ENCODE data around the gene ARHGEF12.

Gene ARHGEF12, protein sequence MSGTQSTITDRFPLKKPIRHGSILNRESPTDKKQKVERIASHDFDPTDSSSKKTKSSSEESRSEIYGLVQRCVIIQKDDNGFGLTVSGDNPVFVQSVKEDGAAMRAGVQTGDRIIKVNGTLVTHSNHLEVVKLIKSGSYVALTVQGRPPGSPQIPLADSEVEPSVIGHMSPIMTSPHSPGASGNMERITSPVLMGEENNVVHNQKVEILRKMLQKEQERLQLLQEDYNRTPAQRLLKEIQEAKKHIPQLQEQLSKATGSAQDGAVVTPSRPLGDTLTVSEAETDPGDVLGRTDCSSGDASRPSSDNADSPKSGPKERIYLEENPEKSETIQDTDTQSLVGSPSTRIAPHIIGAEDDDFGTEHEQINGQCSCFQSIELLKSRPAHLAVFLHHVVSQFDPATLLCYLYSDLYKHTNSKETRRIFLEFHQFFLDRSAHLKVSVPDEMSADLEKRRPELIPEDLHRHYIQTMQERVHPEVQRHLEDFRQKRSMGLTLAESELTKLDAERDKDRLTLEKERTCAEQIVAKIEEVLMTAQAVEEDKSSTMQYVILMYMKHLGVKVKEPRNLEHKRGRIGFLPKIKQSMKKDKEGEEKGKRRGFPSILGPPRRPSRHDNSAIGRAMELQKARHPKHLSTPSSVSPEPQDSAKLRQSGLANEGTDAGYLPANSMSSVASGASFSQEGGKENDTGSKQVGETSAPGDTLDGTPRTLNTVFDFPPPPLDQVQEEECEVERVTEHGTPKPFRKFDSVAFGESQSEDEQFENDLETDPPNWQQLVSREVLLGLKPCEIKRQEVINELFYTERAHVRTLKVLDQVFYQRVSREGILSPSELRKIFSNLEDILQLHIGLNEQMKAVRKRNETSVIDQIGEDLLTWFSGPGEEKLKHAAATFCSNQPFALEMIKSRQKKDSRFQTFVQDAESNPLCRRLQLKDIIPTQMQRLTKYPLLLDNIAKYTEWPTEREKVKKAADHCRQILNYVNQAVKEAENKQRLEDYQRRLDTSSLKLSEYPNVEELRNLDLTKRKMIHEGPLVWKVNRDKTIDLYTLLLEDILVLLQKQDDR (N-terminal part only)

DNA sequence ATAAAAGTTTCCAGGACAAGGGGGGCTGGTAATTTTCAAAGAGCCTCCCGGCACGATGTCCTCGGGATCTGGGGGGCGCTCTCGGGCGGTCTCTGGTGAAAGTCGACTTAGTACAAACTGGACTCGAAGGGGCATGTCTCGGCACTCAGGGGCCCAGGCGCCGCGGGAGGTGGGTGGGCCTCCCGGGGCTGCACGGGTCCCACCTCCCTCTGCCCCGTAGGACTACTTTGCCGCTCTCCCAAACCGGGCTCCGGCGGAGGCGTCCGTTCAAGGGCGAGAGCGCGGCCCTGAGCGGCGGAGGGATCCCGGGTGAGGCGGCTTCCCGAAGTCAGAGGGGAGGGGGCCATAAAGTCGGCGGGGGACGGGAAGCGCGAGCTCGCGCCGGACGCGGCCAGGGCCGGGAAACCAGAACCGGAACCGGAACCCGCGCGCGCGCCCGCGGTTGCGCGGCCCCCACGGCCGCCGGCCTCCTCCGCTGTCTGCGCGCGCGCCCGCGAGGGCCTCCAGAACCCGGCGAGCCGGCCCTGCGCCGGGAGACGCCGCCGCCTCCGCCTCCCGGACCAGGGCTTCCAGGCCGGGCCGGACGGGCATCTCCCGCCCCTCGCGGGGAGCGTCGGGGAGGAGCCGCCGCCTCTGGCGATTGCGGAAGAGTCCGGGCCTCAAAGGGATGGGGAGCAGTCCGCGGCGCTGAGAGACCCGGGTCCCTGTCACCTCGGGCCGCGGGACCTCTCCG is at the start of gene ARHGEF12:
Gene ARHGEF12, plus strand, starts transcription at position 506 of the 733 bp plus-strand sequence. CDS start 831 bp downstream, outside the sequence.
- peak; percentile 36 for DNase-seq (ENCODE audit: low read depth, low spot score)

DNA sequence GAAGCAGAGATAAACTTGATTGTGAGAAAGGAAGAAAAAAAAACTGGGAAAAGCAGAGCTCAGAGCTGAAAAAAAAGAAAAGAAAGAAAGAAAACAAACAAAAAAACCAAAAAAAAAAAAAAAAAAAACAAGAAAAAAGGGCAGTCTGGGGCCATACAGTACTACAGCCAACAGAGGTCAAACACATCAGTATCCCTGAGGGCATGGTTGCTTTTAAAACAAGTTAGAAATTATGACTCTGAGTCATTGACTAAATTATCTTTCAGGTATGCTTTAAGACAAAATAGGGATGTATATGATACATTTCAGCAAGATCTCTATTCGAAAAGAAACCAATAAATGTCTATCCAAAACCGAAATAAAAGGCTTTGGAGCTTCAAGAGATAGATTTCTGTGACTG is 48.2 kb upstream of the ARHGEF12 start:
- no peak for DNase-seq (ENCODE audit: low read depth, low spot score)

DNA sequence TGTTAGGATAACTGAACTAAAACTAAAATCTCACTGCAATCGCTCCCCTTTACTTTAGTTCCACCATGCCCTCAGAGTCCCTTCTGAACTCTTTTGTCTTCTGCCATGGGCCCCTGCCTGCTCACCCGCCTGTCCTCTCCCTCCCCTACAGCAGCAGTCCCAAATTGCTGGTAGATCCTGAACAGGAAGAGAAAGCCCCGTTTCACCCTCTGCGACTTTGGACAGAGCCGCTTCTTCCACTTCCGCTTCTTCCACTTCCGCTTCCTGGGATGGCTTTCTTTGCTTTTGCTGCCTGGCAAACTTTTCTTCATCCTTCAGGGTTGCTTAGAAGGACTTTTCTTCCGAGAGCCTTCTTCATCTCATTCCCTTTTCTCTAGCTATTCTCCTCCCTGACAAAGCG is 46.8 kb upstream of the ARHGEF12 start:
- DNase-seq (ENCODE audit: low read depth, low spot score) = no peak

DNA sequence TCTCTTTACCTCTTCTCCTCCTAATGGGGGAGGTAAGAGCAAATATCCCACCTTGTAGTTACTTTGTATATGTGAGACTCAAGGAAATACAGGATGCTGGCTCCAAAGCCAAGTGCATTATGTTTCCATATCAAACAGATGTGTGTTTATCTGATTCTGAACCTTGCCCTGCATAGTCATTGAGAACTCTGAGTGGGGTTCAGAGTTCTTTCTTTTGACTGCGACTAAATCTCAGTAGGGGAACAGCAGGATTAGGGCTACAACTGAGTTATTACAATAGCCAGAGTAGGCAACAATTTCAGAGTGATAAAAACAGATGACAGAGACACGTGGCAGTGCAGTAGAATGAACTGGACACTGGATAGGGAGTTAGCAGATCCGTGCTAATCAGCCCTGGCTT is 45.3 kb upstream of the ARHGEF12 start:
- no peak for DNase-seq (ENCODE audit: low read depth, low spot score)

DNA sequence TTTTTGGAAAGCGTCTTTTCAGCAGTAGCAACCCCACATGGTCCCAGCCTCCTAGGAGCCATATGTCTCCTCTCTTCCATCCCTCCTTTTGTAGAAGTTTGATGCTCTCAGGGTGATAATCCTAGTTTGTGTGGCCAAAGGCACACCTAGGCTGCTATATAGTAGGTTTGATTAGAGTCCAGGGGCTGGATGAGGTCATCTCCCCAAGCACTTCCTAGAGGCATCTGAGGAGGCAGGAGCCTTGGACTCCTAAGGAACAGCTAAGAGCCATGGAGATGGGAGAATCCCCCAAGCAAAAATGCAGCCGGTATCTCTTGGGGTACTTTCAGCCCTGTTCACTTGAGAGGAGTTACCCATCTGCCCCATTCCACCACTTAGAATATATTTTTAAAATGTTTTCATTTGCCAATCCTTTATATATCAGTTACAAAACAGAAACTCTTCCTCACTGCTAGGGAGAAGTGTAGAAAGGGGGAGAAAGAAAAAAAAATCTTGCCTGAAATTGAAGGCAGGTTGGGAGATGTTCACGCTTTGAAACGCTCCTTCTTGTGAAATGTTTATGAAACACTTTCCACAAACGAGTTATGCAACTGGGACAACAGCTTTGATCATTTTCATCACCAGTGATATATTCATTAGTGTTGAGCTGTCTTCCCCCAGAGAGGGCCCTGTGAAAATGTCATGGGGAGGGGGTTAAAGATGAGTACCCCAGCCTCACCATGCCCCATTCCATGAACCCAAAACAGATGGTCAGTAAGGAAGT is 43.0 kb upstream of the ARHGEF12 start:
- DNase-seq (ENCODE audit: low read depth, low spot score) = no peak

DNA sequence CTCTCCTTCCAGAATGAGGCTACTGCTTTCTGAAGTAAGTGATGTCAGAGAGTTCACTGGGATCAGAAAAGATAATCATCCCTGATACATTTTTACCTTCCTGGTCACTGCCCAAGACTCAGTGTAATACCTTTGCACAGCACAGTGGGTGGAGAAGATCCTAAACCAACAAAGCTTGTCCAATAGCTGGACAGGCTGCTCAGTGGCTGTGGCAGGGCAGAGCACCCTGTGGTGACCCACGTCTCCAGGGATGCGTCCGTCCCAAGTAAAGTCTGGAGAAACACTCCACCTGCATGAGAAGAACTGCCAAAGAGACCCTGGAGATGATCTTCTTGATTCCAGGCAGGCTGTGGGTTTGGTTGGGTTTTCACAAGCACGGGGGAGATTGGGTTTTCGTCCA is 42.1 kb upstream of the ARHGEF12 start:
- DNase-seq (ENCODE audit: low read depth, low spot score) = no peak

DNA sequence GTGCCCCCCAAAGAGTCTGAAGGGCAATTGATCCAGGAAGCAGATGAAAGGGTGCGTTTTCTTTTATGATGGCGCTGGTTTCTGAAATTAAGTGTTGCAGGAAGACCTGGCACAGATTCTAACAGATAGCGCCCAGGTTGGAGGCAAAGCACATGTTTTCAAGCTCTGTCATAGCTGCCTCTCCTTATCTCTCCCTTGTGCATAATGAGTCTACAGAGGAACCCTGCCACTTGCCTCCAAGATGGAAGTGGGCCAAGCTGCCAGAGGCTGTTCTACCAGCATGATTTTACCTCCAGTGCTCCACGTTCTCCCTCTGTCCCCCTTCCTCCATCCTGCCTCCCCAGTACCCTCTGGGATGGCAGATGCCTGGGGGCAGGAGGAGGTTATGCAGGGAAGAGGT is 41.1 kb upstream of the ARHGEF12 start:
- no peak for DNase-seq (ENCODE audit: low read depth, low spot score)

DNA sequence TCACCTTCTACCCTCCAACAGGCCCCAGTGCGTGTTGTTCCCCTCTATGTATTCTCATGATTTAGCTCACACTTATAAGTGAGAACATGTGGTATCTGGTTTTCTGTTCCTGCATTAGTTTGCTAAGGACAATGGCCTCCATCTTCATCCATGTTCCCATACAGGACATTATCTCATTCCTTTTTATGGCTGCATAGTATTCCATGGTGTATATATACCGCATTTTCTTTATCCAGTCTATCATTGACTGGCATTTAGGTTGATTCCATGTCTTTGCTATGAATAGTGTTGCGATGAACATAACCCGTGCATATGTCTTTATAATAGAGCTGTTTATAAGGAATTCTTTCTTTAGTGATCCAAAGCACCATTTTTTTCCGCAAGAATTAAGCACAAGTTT is 39.7 kb upstream of the ARHGEF12 start:
- no peak for DNase-seq (ENCODE audit: low read depth, low spot score)

DNA sequence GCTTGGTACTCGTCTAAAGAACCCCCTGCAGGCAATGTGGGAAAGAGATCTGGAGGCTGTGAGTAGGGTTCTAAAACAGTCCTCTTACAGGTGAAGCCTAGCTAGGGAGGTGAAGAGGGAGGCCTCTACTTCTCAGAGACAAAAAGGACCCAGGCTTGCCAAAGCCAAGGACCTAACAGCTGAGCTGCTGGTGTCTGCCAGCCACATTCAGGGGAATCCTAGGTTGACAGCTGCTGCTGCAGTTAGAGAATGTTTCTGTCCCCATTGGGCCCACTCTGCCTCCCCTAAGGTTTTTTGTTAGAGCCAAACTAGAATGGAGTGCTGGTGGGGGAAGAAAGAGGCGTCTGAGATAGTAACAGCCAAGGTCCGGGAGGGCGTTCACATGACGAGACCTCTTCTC is 37.8 kb upstream of the ARHGEF12 start:
- DNase-seq (ENCODE audit: low read depth, low spot score) = no peak

DNA sequence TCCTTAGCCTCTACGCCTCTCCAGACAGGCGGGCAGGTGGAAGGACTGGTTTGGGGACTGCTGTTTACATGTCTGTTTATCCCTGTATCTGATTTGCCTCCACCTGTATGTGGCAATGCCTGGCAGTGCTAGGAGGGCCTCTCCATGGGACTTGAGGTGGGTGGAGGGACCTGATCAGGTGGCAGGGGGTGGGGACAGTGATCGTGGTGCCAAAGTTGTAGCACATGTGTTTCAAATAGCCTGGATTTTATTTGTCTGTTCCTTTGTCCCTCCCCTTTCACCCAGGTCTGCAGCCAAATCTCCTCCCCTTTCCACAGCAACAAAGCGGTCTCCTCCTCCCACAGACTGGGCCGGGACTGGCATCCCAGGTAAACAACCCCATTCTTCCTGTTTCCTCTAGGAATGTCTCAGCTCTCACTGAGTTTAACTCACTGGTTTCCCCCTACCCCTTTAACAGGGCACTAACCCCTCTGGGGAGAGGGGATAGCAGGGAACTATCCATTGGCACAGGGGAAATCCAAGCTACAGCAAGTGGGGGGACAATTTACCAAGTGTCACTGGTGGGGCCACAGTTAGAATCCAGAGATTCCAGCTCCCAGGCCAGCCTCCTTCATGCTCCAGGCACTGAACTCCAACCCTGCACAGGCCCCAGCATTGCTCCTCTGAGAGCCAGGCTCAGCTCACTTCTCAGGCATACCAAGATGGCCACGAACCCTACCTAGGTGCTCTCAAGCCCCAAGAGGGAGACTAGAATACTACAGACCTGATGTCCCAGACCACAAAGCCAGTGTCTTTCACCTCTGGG is 34.0 kb upstream of the ARHGEF12 start:
- DNase-seq (ENCODE audit: low read depth, low spot score) = no peak

DNA sequence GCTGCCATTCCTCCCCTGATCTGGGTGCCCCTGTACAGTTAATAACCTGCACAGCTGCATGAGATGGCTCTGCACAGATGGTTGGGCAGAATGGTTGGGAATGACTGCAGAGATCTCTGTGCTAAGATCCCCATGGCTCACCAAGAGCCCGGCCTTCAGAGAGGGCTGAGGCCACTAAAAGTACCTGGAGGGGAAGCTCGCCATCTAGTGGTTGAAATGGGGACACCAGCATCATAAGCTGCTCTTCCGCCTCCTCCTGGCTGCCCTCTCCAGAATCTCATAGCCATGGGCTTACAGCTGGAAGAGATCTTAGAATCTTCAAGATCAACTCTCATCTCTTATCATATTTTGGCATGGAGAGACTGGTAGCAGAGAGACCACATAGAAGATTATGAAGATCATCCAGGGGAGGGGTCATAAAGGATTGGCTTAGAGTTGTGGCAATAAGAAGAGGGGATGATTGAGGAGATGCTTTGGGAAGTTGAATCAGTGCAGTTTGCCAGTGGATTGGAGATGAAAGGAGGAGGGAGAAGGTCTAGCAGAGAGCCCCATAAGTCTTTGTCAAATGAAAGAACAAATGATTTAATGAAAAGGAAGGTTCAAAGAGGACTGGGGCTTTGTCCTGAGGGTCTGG is 33.1 kb upstream of the ARHGEF12 start:
- DNase-seq (ENCODE audit: low read depth, low spot score) = peak; percentile 8

DNA sequence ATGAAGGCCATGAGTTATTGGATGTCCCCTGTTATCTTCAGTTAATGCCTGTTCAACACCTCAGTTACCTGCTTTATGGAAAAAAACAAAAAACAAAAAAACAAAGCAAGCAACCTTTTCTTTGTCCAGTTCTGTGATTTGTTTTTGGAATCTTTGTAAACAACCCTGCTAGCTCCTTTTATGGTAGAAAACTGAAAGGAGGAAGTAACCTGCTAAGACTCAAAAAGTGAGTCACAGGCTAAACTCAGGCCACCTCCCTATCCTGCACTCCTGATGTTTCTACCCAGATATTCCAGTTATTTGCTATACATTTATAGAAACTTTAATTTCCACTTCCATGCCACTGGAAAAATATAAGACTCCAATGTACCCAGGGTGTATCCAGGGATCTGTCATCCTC is 31.7 kb upstream of the ARHGEF12 start:
- no peak for DNase-seq (ENCODE audit: low read depth, low spot score)

DNA sequence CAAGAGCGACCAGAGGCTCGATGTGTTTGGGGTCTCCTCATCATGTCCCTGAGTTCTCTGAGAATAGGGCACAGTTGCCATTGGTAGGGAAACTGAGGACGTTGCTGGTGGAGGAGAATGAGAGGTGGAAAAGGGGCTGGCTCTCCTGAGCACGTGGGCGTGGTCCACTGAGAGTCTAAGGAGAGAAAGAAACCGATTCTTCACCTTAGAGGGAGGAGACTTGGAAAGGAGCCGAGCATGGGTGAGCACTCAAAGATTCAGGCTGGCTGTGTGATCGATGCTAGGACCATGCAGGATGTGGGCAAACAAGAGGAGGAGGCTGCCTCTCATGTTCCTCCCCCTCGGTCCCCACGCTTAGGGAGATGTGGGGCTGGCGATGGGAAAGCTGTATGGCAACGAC is 30.9 kb upstream of the ARHGEF12 start:
- no peak for DNase-seq (ENCODE audit: low read depth, low spot score)

DNA sequence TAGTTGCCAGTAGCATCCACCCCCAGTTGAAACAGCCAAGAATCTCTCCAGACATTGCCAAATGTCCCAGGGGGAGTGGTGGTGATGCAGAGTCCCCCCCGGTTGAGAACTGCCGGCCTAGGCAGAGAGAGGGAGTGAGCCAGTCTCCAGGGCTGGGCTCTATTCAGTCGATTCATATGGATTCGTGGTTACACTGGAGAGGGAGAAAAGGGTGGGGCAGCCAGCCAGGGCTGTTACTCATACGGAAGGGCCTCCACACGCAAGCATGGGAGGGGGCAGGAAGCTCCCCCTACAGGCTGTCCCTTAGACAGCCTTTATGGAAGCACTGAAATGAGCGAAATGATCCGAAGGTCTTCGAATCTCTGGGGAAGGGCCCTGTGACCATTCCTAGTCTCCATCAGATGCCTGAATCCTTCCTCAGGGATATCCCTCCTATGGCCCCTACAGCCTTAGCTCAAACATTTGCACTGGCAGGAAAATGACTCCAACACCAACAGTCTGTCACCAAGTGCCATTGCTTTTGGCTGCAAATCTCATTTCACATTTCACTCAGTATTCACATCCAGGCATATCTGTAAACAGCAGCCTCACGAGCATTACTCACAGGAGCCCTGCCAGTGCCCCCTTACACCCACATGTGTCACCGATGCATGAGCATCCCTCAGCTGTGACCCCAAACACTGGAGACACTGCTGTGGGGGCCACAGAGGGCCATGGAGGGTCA is 29.5 kb upstream of the ARHGEF12 start:
- DNase-seq (ENCODE audit: low read depth, low spot score) = no peak

DNA sequence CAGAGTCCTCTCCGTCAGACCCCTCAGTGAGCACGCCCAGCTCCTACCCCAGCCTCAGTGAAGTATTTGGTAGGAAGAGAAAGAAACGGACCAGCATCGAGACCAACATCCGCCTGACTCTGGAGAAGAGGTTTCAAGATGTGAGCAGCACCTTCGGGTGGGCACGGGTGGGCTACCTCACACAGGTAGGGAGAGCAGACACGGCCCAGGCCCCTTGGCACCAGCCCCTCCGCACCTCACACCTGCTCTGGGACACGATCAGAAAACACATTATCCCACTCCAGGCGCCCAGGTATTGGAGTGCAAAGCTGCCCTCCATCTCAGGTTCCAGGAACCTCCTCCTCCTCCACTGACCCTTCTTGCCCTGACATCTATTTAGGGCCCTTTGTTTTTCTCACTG is 28.7 kb upstream of the ARHGEF12 start:
- DNase-seq (ENCODE audit: low read depth, low spot score) = no peak

DNA sequence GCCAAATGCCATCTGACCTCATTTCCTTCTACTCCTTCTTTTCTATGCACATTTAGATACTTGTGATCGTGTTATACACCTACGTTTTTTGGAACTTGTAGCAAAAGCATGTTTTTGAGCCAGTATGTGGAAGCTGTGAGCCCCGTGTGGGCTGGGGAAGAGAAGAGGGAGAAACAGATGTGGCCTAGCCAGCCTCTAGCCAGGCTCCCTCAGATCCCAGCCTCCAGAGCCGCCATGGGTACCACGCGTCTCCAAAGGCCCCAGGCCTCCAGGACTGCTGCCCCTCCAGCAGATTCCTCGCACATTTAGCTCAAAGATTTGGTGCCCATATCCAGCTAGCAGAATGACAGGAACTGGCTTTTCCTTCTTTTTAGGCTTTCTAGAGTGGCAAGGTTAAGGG is 28.1 kb upstream of the ARHGEF12 start:
- DNase-seq (ENCODE audit: low read depth, low spot score) = no peak

DNA sequence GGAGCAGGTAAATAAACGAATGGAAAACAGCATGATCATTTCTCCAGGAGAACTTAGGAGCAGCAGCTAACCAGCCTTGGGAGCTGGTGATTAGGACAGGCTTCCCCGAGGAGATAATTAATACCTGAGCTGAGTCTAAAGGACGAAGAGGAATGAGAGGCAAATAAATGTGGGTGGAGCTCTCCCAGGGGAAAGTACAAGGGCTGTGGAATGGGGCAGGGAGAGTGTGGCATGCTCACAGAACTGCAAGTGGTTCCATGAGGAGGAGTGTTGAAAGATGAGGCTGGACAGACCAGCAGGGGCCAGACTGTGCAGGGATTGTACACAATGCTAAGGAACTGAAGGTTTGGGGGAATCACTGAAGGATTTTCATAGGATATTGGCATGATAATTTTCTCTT is 25.3 kb upstream of the ARHGEF12 start:
- no peak for DNase-seq (ENCODE audit: low read depth, low spot score)

DNA sequence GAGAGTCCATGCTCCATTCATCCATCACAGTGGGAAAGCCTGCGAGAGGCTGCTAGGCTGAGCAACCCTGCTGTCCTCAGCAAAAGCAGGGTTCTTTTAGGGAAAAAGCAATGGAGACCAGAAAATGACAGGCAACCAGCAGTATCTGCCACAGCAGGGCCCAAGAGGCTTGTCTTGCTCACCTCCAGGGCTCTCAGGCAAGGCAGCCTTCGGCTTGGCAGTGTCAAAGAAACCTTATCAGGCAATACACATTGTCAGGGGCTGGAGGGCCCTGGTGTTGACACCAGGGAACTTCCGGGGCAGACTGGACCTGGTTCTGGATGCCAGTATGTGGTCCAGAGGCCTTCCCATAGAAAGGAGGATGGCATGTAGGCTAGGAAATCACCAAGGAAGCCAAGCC is 21.4 kb upstream of the ARHGEF12 start:
- DNase-seq (ENCODE audit: low read depth, low spot score) = no peak

All from activated CD4-positive, CD25-positive, alpha-beta regulatory T cell treated with anti-CD3 and anti-CD28 coated beads, Interleukin-2, amount 50 U/mL, for 16 hours (primary cell).